WTC11 (cell line): Measurements from ENCODE around the gene CDC20. TPM values are rescaled to one million over a fixed set of nuclear protein-coding genes. Genes with fewer than 3 reads are reported as not detected.

Source experiments
- ATAC-seq: fragments of 200-7000 bp; cut with Tn5 transposase; 2 replicates; pipeline ENCODE4 v1.10.0; 2021; ENCODE audit warnings: mild to moderate bottlenecking, moderate library complexity
- CTCF ChIA-PET: fragments of 300-600 bp; sonication (Branson Sonifier 250); formaldehyde crosslinking; loops from one replicate; lab custom pipeline; 2021; ENCODE audit warnings: antibody characterized with exemption; lab: Charles Lee
- POLR2A ChIA-PET: fragments of 350-600 bp; sonication (Branson Sonifier 250); formaldehyde crosslinking; loops from one replicate; lab custom pipeline; 2021; ENCODE audit warnings: antibody characterized with exemption; lab: Charles Lee
- DNase-seq: peaks from one replicate; pipeline ENCODE4 v3.0.0; 2021; ENCODE audit warnings: low spot score
- H3K27ac Mint-ChIP-seq: 2 replicates; pipeline ENCODE4 v1.8.0; 2021; ENCODE audit warnings: mixed read lengths
- H3K27me3 Mint-ChIP-seq: 2 replicates; pipeline ENCODE4 v1.8.0; 2021; ENCODE audit warnings: low read depth, mild to moderate bottlenecking, moderate library complexity, mixed read lengths
- H3K36me3 Mint-ChIP-seq: 2 replicates; pipeline ENCODE4 v1.8.0; 2021; ENCODE audit warnings: mixed read lengths
- H3K4me1 Mint-ChIP-seq: 2 replicates; pipeline ENCODE4 v1.8.0; 2022; ENCODE audit warnings: mixed read lengths
- H3K4me3 Mint-ChIP-seq: 2 replicates; pipeline ENCODE4 v1.8.0; 2021; ENCODE audit warnings: mild to moderate bottlenecking, moderate library complexity, mixed read lengths
- H3K9me3 Mint-ChIP-seq: 2 replicates; pipeline ENCODE4 v1.8.0; 2021; ENCODE audit warnings: mixed read lengths
- ELF4 ChIP-seq: sonication (generic); formaldehyde crosslinking; IDR thresholded peaks from 2 replicates; pipeline ENCODE4 v1.8.1; 2022; ENCODE audit warnings: low read depth, mild to moderate bottlenecking, moderate library complexity, missing genetic modification reagents
- MYBL2 ChIP-seq: sonication (generic); formaldehyde crosslinking; IDR thresholded peaks from 2 replicates; pipeline ENCODE4 v1.8.1; 2023; ENCODE audit warnings: mild to moderate bottlenecking, moderate library complexity, missing genetic modification reagents
- RELA ChIP-seq: sonication (generic); formaldehyde crosslinking; IDR thresholded peaks from 2 replicates; pipeline ENCODE4 v1.8.1; 2022; ENCODE audit warnings: missing genetic modification reagents, mild to moderate bottlenecking, borderline replicate concordance
- TCF7 ChIP-seq: sonication (generic); formaldehyde crosslinking; IDR thresholded peaks from 2 replicates; pipeline ENCODE4 v1.8.0; 2022; ENCODE audit warnings: mild to moderate bottlenecking, low read depth, missing genetic modification reagents, moderate library complexity
- TEAD1 ChIP-seq: sonication (generic); formaldehyde crosslinking; IDR thresholded peaks from 2 replicates; pipeline ENCODE4 v1.8.0; 2022; ENCODE audit warnings: mild to moderate bottlenecking, missing genetic modification reagents
- ZBTB21 ChIP-seq: sonication (generic); formaldehyde crosslinking; IDR thresholded peaks from 2 replicates; pipeline ENCODE4 v1.8.1; 2023; ENCODE audit warnings: mild to moderate bottlenecking, missing genetic modification reagents, borderline replicate concordance
- ZNF263 ChIP-seq: sonication (generic); formaldehyde crosslinking; IDR thresholded peaks from 2 replicates; pipeline ENCODE4 v1.8.1; 2022; ENCODE audit warnings: low read depth, mild to moderate bottlenecking, moderate library complexity, missing genetic modification reagents
- total RNA-seq: library from RNA; stranded (reverse); gene quantifications from 3 replicates; pipeline ENCODE4 v1.2.3, GENCODE V29; 2021
- TF ChIP-seq, protein P1 (sequence below): sonication (generic); formaldehyde crosslinking; IDR thresholded peaks from 2 replicates; pipeline ENCODE4 v1.8.0; 2022; ENCODE audit warnings: mild to moderate bottlenecking, missing genetic modification reagents
- TF ChIP-seq, protein P2 (sequence below): sonication (generic); formaldehyde crosslinking; IDR thresholded peaks from 2 replicates; pipeline ENCODE4 v1.8.1; 2023; ENCODE audit warnings: mild to moderate bottlenecking, missing genetic modification reagents, moderate library complexity
- TF ChIP-seq, protein P3 (sequence below): sonication (generic); formaldehyde crosslinking; IDR thresholded peaks from 2 replicates; pipeline ENCODE4 v1.8.0; 2022; ENCODE audit warnings: mild to moderate bottlenecking, missing genetic modification reagents
- TF ChIP-seq, protein P4 (sequence below): sonication (generic); formaldehyde crosslinking; IDR thresholded peaks from 2 replicates; pipeline ENCODE4 v1.8.0; 2023; ENCODE audit warnings: mild to moderate bottlenecking, missing genetic modification reagents
- TF ChIP-seq, protein P5 (sequence below): sonication (generic); formaldehyde crosslinking; IDR thresholded peaks from 2 replicates; pipeline ENCODE4 v1.8.1; 2022; ENCODE audit warnings: low read depth, mild to moderate bottlenecking, moderate library complexity, missing genetic modification reagents, borderline replicate concordance
- TF ChIP-seq, protein P6 (sequence below): sonication (generic); formaldehyde crosslinking; IDR thresholded peaks from 2 replicates; pipeline ENCODE4 v1.8.0; 2022; ENCODE audit warnings: mild to moderate bottlenecking, missing genetic modification reagents
- TF ChIP-seq, protein P7 (sequence below): sonication (generic); formaldehyde crosslinking; conservative IDR thresholded peaks from 2 replicates; pipeline ENCODE4 v1.8.1; 2023; ENCODE audit warnings: mild to moderate bottlenecking, low read depth, missing genetic modification reagents, moderate library complexity
- TF ChIP-seq, protein P8 (sequence below): fragments of 250-450 bp; sonication (Bioruptor Pico); IDR thresholded peaks from 2 replicates; pipeline ENCODE4 v1.9.0; 2021; ENCODE audit warnings: mild to moderate bottlenecking

CDC20 gene
- total RNA-seq, 1 experiment from 2014 or later, result 280 TPM

DNA sequence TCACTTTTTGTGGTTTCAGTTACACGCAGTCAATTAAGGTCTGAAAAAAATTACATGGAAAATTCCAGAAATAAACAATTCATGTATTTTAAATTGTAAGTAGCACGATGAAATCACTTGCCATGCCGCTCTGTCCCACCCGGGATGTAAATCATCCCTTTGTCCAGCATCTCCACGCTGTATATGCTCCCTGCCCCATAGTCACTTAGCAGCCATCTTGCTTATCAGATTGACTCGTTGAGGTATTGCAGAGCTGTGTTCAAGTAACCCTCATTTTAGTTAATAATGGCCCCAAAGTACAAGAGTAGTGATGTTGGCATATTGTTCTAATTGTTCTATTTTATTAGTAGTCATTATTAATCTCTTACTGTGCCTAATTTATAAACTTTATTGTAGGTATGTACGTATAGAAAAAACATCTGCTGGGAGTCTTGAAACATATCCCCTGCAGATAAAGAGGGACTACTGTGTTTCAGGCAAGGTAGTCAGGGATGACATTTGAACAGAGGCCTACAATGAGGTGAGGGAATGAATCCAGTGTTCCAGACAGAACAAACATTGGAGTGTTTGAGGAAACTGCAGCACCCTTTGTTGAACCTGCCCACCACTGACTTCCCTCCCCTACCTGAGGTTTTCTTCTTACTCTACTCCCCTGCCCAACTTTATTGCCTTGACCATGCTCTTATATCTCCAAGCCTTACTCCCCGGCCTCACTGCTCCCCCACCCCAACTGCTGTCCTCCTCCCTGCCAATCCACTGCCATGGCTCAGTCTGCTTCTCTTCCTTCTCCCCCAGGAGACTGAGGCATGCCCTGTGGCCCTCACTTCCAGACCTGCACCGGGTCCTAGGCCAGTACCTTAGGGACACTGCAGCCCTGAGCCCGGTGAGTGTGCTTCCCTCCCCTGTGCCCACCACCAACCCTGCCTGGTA lies 7.1 kb upstream of the CDC20 start:
- H3K4me1 Mint-ChIP-seq, result peaks cover 25% of the 10 kb centered on the region
- H3K4me3 Mint-ChIP-seq, result no peak overlapping the region
- no peak for DNase-seq
- peaks cover 16% of the 10 kb centered on the region for H3K27me3 Mint-ChIP-seq
- TF ChIP-seq, protein P1, sequence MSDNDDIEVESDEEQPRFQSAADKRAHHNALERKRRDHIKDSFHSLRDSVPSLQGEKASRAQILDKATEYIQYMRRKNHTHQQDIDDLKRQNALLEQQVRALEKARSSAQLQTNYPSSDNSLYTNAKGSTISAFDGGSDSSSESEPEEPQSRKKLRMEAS (CRISPR knock-in tag), result no peak
- no peak for TF ChIP-seq ELF4 (CRISPR knock-in tag)
- no peak for TF ChIP-seq ZBTB21 (CRISPR knock-in tag)
- TF ChIP-seq, protein P2, sequence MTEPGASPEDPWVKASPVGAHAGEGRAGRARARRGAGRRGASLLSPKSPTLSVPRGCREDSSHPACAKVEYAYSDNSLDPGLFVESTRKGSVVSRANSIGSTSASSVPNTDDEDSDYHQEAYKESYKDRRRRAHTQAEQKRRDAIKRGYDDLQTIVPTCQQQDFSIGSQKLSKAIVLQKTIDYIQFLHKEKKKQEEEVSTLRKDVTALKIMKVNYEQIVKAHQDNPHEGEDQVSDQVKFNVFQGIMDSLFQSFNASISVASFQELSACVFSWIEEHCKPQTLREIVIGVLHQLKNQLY (CRISPR knock-in tag), result no peak
- TF ChIP-seq, protein P3, sequence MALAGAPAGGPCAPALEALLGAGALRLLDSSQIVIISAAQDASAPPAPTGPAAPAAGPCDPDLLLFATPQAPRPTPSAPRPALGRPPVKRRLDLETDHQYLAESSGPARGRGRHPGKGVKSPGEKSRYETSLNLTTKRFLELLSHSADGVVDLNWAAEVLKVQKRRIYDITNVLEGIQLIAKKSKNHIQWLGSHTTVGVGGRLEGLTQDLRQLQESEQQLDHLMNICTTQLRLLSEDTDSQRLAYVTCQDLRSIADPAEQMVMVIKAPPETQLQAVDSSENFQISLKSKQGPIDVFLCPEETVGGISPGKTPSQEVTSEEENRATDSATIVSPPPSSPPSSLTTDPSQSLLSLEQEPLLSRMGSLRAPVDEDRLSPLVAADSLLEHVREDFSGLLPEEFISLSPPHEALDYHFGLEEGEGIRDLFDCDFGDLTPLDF, result no peak
- TF ChIP-seq, protein P4, sequence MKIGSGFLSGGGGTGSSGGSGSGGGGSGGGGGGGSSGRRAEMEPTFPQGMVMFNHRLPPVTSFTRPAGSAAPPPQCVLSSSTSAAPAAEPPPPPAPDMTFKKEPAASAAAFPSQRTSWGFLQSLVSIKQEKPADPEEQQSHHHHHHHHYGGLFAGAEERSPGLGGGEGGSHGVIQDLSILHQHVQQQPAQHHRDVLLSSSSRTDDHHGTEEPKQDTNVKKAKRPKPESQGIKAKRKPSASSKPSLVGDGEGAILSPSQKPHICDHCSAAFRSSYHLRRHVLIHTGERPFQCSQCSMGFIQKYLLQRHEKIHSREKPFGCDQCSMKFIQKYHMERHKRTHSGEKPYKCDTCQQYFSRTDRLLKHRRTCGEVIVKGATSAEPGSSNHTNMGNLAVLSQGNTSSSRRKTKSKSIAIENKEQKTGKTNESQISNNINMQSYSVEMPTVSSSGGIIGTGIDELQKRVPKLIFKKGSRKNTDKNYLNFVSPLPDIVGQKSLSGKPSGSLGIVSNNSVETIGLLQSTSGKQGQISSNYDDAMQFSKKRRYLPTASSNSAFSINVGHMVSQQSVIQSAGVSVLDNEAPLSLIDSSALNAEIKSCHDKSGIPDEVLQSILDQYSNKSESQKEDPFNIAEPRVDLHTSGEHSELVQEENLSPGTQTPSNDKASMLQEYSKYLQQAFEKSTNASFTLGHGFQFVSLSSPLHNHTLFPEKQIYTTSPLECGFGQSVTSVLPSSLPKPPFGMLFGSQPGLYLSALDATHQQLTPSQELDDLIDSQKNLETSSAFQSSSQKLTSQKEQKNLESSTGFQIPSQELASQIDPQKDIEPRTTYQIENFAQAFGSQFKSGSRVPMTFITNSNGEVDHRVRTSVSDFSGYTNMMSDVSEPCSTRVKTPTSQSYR, result no peak
- TF ChIP-seq ZNF263 (CRISPR knock-in tag), result no peak
- TF ChIP-seq, protein P5, sequence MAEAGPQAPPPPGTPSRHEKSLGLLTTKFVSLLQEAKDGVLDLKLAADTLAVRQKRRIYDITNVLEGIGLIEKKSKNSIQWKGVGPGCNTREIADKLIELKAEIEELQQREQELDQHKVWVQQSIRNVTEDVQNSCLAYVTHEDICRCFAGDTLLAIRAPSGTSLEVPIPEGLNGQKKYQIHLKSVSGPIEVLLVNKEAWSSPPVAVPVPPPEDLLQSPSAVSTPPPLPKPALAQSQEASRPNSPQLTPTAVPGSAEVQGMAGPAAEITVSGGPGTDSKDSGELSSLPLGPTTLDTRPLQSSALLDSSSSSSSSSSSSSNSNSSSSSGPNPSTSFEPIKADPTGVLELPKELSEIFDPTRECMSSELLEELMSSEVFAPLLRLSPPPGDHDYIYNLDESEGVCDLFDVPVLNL, result no peak
- TF ChIP-seq TCF7 (CRISPR knock-in tag), result no peak
- no peak for TF ChIP-seq MYBL2 (CRISPR knock-in tag)
- TF ChIP-seq RELA (CRISPR knock-in tag), result no peak
- TF ChIP-seq, protein P6, sequence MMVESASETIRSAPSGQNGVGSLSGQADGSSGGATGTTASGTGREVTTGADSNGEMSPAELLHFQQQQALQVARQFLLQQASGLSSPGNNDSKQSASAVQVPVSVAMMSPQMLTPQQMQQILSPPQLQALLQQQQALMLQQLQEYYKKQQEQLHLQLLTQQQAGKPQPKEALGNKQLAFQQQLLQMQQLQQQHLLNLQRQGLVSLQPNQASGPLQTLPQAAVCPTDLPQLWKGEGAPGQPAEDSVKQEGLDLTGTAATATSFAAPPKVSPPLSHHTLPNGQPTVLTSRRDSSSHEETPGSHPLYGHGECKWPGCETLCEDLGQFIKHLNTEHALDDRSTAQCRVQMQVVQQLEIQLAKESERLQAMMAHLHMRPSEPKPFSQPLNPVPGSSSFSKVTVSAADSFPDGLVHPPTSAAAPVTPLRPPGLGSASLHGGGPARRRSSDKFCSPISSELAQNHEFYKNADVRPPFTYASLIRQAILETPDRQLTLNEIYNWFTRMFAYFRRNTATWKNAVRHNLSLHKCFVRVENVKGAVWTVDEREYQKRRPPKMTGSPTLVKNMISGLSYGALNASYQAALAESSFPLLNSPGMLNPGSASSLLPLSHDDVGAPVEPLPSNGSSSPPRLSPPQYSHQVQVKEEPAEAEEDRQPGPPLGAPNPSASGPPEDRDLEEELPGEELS (CRISPR knock-in tag), result no peak
- TF ChIP-seq, protein P7, sequence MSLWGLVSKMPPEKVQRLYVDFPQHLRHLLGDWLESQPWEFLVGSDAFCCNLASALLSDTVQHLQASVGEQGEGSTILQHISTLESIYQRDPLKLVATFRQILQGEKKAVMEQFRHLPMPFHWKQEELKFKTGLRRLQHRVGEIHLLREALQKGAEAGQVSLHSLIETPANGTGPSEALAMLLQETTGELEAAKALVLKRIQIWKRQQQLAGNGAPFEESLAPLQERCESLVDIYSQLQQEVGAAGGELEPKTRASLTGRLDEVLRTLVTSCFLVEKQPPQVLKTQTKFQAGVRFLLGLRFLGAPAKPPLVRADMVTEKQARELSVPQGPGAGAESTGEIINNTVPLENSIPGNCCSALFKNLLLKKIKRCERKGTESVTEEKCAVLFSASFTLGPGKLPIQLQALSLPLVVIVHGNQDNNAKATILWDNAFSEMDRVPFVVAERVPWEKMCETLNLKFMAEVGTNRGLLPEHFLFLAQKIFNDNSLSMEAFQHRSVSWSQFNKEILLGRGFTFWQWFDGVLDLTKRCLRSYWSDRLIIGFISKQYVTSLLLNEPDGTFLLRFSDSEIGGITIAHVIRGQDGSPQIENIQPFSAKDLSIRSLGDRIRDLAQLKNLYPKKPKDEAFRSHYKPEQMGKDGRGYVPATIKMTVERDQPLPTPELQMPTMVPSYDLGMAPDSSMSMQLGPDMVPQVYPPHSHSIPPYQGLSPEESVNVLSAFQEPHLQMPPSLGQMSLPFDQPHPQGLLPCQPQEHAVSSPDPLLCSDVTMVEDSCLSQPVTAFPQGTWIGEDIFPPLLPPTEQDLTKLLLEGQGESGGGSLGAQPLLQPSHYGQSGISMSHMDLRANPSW, result no peak
- TF ChIP-seq TEAD1 (CRISPR knock-in tag), result no peak
- TF ChIP-seq, protein P8, sequence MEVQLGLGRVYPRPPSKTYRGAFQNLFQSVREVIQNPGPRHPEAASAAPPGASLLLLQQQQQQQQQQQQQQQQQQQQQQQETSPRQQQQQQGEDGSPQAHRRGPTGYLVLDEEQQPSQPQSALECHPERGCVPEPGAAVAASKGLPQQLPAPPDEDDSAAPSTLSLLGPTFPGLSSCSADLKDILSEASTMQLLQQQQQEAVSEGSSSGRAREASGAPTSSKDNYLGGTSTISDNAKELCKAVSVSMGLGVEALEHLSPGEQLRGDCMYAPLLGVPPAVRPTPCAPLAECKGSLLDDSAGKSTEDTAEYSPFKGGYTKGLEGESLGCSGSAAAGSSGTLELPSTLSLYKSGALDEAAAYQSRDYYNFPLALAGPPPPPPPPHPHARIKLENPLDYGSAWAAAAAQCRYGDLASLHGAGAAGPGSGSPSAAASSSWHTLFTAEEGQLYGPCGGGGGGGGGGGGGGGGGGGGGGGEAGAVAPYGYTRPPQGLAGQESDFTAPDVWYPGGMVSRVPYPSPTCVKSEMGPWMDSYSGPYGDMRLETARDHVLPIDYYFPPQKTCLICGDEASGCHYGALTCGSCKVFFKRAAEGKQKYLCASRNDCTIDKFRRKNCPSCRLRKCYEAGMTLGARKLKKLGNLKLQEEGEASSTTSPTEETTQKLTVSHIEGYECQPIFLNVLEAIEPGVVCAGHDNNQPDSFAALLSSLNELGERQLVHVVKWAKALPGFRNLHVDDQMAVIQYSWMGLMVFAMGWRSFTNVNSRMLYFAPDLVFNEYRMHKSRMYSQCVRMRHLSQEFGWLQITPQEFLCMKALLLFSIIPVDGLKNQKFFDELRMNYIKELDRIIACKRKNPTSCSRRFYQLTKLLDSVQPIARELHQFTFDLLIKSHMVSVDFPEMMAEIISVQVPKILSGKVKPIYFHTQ (CRISPR knock-in tag), result no peak
- no peak overlapping the region for H3K27ac Mint-ChIP-seq
- H3K36me3 Mint-ChIP-seq, result peaks cover 5% of the 10 kb centered on the region
- H3K9me3 Mint-ChIP-seq, result no peaks in the 10 kb centered on the region
- ATAC-seq, result no peak
- POLR2A ChIA-PET, result interaction anchor here (0.6 kb wide), 1 partner anchor 81 kb away, joined by 4 read pairs; no protein-coding TSS in a partner anchor
- CTCF ChIA-PET, result interaction anchor here (1.5 kb wide), 1 partner anchor 63 kb away, joined by 4 read pairs; no protein-coding TSS in a partner anchor
